T-helper 9 cell (primary cell): Measurements from ENCODE around the gene GLI3.

Experiments used
- DNase-seq: peaks from one replicate; pipeline ENCODE4 v3.0.0-alpha.2; 2020

Gene GLI3

DNA sequence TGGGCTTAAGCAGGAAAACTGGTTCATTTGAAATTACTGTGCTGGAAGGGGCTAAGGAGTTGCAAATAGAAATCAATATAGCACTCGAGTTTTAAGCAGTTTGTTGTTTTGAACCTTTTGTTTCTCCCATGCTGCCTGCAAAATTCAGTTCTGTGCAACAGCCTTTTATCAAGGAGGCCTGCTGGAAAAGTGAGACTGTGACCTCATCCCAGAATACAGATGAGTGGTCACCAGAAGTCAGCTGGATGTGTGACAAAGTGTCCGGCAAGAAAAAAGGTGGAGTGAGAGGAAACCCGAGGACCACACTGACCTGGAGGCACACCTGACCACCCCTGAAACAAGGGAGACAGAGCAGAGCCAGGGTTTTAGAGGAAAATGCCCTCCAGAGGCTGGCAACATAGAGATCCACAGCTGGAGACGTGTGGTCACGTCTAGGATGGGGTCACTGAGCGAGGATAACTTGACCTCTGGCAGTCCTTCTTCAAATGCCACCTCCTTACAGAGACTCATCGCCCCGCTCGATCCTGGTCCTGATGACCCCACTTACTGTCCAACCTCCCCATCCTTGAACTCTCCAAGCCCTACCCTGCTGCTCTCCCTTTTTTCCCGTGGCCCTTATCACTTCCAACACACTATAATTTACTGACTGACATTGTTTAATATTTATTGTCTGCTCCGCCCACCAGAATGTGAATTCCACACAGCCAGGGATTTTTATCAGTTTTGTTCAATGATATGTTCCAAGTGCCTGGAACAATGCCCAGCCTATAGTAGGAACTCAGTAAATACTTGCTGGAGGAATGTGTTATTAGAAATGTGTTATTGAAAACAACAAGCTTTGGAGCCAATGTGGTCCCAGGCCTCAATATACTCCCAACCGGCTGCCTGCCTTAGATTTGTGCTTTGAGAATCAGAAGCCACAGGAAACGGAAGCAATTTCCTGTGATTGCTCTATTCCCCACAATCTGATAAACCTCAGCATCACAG, 243.8 kb downstream of the GLI3 start:
- DNase-seq: no peak

DNA sequence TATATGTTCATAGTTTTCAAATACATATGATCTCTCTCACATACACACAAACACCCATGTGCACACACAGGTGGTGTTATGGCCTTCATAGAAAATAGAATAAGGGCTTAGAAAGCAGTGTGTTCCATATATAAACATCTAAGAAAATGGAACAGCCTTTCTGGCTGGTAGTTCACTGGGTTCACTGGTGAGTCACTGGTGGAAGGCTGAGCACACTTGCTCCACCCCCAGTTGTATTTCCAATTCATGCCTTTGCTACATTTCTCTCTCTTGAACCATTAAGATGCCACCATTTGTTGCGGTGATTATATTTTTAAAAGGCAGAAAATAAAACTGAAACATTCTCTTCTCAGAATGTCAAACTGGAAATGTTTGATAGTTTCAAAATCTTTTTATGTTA, 252.1 kb downstream of the GLI3 start:
- DNase-seq: no peak

DNA sequence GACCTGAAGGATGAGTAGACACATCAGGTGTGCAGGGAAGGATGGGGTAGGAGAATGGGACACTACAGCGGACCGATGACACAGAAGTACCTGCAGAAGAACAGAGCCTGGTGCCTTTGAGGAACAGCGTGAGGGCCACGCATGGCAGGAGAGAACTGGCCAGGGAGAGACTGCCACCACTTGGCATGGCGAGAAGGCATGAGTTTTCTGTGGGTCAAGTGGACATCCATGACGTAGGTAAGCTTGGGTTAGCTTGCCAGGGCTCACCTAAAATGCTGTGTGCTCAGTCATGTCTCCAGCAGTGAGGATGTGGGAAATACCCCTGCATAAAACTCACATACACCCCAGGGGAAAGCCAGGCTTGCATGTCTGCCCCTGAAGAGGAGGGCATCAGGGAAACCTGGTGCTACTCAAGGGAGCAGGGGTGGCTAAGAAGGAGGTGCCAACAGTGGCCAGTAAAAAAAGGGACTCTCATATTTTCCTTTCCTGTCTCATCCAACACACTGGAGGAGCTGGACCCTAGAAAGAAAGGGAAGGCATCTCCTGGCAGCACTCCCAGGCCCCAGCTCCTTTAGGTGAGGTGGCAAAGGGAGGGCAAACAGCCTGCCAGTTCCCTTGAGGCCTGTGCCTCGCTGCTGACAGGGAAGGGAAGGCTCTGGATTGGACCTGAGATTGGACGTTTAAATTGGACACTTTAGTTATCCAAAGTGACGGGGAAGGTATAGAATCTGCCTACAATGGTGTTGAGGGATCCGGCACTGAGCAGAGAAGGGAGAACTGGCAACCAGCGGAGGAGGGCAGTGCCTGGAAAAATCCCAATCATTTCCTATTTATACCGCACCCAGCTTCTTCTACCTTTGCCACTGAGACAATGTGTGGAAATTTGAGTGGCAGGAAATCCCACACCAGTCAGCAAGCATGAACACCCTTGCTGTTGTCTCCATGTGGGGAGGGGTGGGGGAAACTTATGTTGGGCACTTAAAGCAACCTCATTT, 255.7 kb downstream of the GLI3 start:
- no peak for DNase-seq

DNA sequence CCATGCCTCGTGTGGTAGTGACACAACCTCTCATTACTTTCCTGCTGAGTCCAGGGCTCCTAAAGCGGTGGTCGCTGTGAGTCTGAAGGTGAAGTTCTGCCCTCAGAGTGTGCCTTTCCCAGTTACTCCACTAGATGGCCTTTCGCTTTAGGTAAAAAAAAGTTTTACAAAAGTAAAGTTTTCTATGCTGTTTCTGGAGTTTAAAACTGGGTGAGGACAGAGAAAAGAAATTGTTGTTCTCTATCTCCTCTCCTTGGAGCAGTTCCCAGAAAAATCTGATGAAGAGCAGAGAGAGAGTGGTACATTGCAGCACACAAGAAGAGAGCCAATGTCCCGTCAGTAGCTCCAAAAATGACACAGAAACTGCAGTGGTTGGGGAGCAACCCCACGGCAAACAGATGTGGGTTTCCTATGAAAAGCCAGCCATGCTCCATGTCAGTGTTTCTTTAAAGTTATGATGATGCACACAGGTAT, 257.1 kb downstream of the GLI3 start:
- DNase-seq: no peak

DNA sequence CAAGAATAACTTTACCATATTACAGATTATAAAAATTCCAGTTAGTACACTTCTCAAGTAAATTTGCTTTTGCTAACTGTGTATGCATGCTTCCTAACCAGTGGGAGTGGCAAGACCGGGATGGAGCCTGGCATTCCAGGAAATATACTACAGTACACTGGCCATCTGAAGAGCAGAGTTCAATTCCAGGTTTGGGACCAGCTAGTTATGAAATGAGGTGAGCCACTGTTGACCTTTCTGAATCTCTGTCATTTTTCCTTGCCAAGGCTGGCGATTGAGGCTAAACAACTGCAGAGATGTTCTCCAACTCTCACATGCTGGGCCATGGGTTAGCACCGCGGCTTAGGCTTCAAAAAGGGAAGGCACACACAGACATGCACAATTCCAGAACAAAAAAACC, 258.2 kb downstream of the GLI3 start:
- DNase-seq: no peak

DNA sequence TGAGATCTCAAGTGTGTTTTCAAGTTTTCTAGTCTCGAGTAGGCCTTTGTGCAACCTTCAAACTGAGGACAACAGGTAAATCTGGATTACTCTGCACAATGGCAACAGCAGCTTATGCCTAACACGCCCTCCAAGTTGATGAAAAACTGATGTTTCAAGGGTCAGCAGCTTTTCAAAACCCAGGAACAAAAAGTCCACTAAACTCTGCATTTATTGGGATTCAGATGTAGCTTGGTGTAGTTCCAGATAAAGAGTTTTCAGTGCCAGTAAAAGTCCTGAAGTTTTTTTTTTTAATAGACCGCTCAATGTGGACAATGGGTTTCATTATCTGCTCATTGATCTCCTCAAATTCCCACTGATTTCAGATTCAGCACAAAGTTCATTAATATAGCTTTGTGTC, 259.3 kb downstream of the GLI3 start:
- no peak for DNase-seq

DNA sequence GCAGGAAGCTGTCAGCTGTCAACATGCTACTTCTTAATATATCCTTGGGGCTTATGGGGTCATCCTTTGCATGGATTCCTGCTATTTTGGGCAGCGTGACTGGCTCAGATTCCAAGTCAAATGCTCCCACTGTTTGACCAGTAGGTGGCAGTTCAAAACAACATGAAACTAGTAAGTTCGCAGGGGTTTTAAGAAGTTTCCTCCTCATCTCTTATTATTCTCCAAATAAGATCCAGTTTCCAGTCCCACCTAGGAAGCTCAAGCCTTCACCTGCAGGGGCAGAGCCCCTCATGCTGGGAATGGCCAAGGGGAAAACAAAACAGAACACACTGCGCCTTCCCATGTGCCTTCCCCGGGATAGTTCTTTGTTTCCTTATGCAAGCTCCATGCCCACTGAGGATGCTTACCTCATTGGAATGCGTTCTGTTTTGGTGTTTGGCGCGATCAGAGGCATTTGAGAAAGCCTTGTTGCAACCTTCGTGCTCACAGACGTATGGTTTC, 259.8 kb downstream of the GLI3 start:
- DNase-seq: no peak

DNA sequence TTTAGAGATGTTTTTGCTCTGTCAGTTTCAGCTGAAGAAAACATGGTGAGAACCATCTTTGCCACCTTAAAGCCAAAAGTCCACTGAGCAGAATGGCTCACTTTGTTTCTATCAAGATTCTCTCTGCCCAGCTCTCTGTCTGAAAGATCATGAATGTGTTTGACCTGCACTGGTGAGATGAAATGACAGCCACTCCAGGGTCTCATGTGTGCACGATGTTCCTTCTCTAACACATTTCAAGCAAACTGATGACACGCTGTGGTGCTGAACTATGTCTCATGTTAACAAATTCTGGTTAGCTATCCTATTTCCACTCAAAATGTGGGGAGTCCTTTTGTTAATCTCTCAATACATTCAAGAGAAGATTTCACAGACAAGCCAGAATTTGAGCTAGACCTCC, 260.6 kb downstream of the GLI3 start:
- no peak for DNase-seq

DNA sequence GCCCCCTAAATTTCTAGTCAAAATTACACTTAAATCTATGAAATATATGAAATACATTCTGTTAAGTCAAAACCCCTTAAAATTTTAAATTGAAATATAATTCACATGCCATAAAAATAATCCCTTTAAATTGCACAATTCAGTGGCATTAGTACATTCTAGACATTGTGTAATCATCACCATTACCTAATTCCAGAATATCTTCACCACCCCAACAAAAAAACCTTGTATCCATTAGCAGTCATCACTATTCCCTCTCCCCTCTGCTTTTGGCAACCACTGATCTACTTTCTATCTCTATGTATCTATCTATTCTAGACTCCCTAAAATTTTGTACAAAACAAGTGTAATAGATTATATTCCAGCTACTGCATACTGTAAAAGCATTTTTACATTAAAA, 261.2 kb downstream of the GLI3 start:
- DNase-seq: no peak

DNA sequence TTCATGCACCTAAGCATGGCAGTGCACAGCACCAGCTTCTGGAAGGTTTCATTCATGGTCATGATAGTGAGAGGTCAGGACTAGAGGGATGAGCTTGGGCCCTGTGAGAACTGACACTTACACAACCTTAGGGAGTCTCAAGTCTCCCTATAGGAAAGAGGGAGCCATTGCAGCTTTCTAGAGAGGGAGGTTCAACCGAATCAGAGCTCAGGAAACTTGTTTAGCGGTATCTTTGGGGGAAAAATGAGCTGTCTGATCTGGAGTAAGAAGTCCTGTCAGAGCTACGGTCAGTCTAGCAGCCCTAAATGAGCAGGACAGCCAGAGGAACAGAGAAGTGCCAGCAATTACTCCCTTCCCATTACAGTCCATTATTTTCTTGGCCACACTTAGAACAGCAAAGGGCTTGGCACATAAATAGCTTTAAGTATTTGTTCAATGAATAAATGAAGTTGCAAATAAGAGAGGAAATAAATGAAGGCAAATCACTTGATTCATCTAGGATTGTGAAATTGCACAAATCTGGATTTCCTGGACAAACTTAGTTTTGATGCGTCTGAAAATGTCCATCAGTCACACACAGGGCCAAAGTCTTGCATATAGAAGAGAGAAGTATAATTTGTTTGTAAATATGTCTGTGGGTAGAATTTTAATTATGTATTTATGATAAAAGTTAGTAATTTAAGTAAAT, 262.0 kb downstream of the GLI3 start:
- DNase-seq: no peak

DNA sequence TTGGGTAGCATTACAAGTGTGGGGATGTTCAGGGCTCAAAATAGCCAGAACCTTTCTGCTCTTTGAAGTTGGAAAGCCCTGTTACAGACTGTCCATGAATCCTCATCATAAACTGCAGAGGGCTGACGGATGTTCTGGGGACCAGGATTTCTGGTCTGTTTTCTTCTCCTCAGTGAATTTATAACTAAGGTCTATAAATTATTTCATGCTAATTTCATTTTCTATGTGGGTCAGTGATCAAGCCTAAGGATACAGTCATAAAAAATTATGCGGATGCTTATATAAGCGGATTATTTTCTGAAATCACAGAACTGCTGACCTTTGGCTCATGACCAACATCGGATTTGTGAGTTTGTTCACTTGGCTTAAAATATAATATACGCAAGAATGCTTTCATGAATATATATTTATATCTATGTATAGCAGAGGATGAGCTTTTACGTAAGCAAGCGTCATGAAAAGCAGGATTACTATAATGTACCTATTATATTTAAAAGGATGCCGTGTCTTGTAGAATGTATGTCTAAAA, 263.7 kb downstream of the GLI3 start:
- DNase-seq: no peak

DNA sequence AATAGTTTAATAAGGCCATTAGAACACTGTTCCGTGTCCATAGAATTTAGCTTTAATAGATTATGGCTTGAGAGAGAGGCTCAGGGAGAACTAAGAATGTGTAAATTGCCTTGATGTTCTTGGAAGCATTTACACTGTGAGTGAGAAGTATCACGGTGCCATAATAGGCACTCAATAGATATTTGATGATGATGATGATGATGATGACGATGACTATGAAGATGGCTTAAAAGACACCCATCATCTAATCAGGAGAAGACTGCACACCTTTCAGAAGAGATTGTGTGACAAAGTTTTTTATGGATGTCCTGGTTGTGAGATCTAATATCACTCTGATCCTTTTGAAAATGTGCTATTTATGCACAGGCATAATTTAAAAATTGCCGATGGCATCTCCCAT, 264.2 kb downstream of the GLI3 start:
- no peak for DNase-seq

DNA sequence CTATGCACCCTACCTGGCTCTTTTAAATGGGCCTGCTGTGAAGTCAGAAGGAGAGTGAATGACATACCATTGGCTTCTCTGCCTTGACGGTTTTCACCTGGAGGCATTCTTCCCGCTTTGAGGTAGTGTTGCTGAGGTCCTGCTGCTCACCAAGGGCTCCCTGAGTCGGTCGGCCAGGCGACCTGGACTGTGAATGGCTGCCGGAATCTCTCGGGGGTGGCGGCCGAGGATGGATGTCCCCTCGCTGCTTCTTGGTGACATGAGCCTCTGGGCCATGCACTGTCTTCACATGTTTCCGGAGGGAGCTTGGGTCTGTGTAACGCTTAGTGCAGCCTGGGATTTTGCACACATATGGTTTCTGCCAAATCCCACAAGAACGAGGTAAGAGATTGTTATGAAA, 264.7 kb downstream of the GLI3 start:
- DNase-seq: no peak

DNA sequence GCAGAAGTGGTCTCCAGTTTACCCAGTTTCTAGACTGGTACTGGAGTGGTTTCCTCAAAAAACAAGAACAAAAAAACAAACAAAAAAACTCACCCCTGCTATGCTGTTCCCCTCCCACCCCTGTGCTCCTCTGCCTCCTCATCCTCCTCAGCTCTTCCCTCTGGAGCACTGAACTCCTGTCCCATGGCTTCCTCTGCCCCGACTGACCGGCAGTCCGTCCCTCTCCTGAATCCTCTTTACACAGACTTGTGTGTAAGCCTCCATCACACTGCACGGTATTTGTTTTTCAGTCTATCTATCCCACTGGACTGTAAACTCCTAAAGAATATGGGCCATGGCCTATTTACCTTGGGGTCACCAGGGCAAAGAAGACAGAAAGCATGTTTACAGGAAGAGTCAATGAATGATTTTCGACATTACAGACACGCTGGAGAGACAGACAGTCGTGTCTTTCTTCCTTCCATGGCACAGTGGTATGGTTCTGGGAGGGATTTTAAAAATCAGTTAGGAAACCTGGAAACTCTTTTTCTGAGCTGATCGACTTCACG, 265.3 kb downstream of the GLI3 start:
- no peak for DNase-seq

DNA sequence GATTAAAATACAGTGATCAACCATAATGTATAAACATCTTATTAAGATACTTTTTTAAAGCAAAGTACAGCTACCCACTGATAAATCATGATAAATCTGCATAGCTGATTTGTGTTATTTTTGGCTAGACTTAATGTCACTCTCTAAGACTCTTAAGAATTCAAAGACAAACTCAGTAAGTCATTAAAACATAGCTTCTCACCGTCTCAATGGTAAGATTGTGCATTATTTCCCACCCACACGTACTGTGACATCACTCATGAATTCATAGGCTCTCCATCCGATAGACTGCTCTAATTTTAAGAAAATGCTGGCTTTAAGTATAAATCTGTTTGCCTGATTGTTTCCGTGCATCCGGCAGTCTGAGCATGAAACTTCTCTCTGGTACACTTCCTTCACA, 266.1 kb downstream of the GLI3 start:
- no peak for DNase-seq

DNA sequence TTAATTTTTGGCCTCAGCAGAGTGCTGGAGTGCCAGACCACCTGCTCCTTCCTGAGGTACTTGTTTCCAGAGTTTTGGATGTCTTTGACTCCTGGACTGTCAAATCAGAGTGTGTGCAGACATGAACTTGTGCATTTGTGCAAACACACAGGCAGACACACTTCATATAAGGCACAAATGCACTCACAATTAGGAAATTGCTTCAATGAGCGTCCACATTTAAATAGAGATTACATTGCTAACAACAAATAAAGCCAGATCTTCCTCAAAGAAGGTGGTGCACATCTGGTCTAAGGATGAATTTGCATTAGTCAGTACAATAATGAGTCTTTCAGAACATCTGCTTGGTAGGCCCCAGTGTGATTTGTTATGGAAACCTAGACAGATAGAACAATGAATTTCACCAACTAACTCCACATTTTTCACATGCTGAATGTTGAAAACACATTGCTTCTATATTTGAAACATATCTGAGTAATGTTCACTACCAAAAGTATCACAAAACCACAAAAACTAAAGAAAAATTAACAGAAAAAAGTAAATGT, 267.4 kb downstream of the GLI3 start:
- DNase-seq: no peak

DNA sequence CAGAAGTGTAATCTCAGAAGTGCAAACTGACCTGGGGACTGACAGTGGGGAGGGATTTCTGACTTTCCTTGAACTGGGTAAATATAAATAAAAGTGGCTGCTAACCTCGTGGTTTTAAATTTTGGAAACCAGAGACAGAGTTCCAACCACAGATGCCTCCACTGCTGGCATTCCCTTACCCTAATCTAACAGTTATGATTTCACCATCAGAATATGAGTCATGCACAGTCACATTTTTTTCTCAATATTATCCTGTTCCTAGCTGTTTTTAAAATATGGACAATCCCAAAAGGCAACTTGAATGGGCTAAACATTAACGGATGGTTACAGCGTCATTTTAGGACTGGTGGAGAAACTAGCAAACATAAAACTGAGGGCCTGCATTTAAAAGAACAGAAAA, 269.9 kb downstream of the GLI3 start:
- DNase-seq: no peak

DNA sequence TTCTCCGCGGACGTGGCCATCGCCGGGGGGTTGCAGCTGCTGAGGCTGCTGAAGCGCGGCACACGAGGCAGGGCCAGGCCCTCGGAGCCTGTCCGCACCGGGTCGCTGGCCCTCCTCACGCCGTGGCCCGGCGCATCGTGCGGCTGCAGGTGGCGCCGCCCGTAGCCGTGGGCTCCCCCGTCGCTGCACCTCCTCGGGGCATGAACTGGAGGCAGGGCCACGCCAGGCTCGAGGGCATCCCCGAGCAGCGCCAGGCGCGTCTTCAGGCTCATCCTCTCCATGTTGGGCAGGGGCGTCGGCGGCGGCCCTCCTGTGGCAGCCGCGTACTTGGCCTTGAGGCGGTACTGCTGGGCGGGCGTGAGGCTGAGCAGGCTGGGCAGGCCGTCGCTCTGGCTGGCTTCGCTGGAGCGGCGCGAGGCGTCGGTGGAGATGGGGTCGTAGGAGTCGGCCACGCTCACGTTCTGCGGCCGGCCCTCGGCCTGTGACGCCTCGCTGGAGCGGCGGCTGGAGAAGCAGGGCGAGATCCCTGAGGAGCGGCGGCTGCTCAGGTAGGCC, 271.0 kb downstream of the GLI3 start:
- DNase-seq: no peak

DNA sequence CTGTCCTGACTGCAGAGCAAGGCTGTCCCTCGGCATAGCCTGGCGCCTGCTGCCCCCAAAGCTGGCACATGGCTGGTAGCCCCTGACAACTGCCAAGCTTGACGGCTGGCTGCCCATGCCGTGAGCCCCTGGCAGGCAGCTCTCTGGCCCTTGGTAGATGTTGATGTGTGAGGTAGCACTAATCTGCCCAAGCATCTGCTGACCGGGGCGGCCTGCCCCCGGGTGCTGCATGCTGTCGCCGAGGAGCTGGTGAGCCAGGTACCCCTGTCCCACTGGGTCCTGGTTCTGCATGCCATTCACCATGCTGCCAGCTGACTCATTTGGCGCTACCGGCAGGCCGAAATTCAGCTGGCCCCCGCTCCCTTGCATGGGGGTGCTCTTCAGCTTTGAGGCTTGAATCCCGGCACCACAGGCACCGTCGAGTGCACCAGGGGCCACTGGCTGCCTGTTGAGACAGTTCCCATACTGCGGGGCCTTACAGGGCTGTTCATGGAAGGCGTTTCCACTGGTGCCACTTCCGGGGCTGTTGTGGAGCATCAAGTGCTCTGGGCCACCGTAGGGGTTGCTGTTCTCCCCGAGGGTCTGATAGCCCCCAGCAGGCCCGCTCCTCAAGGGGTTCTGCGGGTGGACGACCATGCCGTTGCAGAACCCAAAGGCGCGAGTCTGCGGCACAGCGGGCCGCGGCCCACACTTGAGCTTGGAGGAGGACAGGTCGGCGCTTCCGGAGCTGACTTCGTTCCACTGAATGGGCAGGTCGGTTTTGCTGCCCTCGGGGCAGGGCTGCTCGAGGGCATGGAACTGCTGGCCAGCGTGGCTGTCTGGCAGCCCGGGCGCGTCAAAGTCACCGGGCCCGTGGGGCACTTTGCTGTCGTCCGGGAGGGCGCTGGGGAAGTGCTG, 271.9 kb downstream of the GLI3 start:
- no peak for DNase-seq

DNA sequence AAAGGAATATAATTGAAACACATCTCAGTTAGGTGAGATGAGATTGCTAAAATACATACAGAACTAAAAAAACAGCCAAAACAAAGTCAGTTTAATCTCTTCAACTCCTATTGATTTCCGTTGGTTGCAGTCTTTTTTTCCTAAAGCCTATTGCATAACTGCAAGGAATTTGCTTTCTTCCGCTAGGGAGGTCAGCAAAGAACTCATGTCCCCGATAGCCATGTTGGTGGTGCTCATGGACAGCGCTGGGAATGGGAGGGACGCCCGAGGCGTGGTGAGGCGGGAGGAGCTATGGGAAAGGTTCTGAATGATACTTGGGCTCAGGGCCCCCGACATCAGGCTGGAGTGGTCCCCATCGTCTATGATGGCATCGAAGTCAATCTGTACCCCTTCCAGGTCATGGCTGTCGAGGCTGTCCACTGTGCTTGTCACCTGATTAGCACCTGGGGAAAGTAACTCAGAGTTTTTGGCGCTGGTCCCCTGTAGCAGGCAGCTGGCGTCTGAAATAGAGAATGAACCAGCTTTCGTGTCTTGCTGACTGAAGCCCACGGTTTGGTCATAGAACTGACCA, 272.7 kb downstream of the GLI3 start:
- DNase-seq: no peak
